Activated naive CD4-positive, alpha-beta T cell treated with anti-CD3 and anti-CD28 coated beads, Interleukin-2, amount 50 U/mL, for 72 hours (primary cell): ENCODE data around the gene BCAS3. TPM values are rescaled to one million over a fixed set of nuclear protein-coding genes. Genes with fewer than 3 reads are reported as not detected.
A peak's percentile ranks its signal among the peaks of the same experiment; 100 is the strongest.

ENCODE experiments used
- ATAC-seq, 2 donors: fragments of 150-1000 bp; cut with Tn5 transposase; 2 replicates each; pipeline ENCODE4 v1.10.0; 2021; ENCODE audit warnings: mild to moderate bottlenecking in 2 of 2, moderate library complexity in 2 of 2
- DNase-seq, 2 donors: peaks; one replicate each; pipeline ENCODE4 v3.0.0; 2021 to 2022; ENCODE audit warnings: low spot score in 2 of 2
- H3K27ac Mint-ChIP-seq, 2 donors: one replicate each; pipeline ENCODE4 v1.8.0; 2022; ENCODE audit warnings: mild to moderate bottlenecking in 2 of 2, mixed read lengths in 2 of 2
- H3K36me3 Mint-ChIP-seq, 2 donors: one replicate each; pipeline ENCODE4 v1.8.0; 2022; ENCODE audit warnings: mixed read lengths in 2 of 2
- H3K9me3 Mint-ChIP-seq, 2 donors: one replicate each; pipeline ENCODE4 v1.8.0; 2022; ENCODE audit warnings: mixed read lengths in 2 of 2
- total RNA-seq, 2 donors: library from RNA; stranded (reverse); gene quantifications; one replicate each; pipeline ENCODE4 v1.2.3, GENCODE V29; 2022

The BCAS3 gene
- total RNA-seq, 2 donors from 2014 or later, result 10.5 to 24.4 TPM

GRCh38 chr17:61335105-61335844 is 657.6 kb downstream of the BCAS3 start:
- peak in 1 of 2 donors; percentile 45 for ATAC-seq
- Mint-ChIP-seq H3K27ac (no peak overlapping the region), H3K36me3 (no peaks in the 10 kb centered on the region), H3K9me3 (no peaks in the 10 kb centered on the region)
- no peak for DNase-seq

DNA sequence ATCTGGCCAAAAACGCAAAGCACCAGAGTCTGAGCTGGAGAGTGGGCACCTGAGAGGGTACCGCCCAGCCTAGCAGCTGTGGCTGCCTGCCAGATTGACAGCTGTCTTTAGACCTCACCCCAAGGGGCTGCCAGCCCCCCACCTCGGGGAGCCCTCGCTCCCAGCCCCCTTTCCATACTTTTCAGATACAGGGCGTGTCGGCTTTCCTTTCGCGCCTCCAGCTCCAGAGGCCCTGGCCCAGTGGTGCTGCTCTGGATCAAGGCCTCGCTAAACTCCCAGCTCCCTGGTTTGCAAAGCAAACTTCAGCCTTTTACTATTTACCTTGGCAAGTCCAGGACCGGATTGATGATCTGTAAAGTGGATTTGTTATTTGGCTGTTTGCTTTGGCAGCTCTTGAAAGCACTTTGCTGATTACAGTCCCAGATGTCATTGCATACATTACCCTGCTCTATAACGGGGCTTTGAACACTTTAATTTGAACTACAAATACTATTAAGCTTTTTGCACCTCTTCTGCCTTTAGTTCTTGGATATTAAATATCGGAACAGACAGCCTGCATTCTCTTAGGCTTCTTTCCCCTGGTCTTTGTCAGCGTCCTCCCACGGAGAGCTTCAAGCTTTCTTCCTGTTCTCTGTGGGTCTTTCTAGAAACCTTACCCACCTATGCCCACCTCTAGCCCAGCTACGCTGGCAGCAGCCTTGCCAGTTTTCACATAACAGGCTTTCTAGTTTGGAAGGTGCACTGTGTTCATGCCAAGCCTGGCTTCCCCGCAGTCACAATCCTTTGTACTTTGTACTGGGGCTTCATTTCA is 658.4 kb downstream of the BCAS3 start:
- ATAC-seq, result no peak
- DNase-seq, result no peak
- no peak overlapping the region for H3K27ac Mint-ChIP-seq
- no peaks in the 10 kb centered on the region for H3K9me3 Mint-ChIP-seq
- H3K36me3 Mint-ChIP-seq, result no peaks in the 10 kb centered on the region

- no peak for DNase-seq
- H3K27ac Mint-ChIP-seq, result peak overlapping the region in 1 of 2 donors; percentile 61
- no peaks in the 10 kb centered on the region for H3K9me3 Mint-ChIP-seq
- no peaks in the 10 kb centered on the region for H3K36me3 Mint-ChIP-seq
- no peak for ATAC-seq
Measured at GRCh38 chr17:61337290-61337689, 659.6 kb downstream of the BCAS3 start.

- Mint-ChIP-seq H3K27ac (no peak overlapping the region), H3K36me3 (no peaks in the 10 kb centered on the region), H3K9me3 (no peaks in the 10 kb centered on the region)
- DNase-seq, result no peak
- ATAC-seq, result no peak
Measured at GRCh38 chr17:61338000-61338798, 660.5 kb downstream of the BCAS3 start.

DNA sequence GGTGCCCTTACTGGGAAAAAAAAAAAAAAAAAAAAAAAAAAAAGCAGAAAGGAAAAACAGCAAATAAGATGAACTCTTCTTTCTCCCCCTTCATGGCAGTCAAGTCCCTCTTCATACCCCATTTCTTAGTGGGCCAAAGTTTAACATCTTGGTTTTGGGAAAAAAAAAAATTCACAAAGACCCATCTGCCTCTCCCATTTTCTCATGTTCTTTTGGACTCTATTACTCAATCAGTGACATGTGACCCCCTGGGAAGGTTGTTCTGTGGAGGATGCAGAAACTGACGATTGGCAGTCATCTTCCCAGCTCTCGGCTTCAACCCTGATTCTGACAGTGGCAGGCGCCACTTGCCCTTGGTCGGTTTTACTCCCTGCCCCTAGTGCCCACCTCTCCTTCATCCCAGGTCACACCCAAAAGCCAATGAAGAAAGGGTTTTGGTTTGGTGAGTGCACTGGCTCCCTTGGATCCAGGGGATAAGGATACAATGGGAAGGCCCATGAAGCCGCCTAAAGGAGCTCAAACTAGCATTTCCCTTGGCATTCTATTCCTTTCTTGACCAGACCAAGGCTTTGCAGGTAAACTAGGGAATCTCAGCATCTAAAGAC is 661.3 kb downstream of the BCAS3 start:
- ATAC-seq, result no peak
- no peak for DNase-seq
- H3K27ac Mint-ChIP-seq, result peak overlapping the region in 1 of 2 donors; percentile 53
- H3K9me3 Mint-ChIP-seq, result no peaks in the 10 kb centered on the region
- H3K36me3 Mint-ChIP-seq, result no peaks in the 10 kb centered on the region

DNA sequence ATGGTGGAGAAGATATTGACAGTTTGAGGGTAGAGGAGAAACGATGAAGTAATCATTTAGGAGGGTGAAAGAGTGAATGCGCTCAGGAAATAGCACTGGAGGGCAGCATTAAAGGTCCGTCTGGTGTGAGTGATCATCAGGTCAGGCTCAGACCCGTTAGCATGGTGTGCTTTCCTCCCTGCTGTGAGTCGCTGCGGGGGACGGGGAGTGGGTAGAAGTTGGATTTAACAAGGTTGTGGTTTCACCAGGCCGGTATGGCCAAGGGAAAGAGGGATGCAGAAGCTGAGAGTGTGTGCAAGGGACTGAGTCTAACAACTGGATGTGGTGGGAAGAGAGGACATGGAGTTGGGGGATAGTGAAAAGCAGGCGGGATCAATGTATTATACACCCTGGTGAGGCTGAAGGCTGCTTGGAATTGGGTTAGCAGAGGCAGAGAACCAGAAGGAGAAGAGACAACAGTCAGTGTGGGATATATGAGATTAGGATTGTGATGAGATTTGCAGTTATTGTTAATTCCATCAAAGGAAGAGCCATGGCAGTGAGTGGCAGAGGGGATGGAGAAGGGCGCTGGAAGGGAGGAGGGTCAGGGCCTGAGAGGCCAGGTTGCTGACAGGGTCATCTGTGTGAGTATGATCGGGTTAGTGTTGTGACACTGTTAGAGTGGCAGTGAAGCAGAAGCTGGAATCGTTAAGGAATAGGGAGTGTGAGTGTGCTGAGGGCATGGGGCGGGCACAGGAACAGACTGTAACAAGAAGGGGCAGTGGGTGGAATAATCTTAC is 663.0 kb downstream of the BCAS3 start:
- Mint-ChIP-seq H3K9me3 (no peaks in the 10 kb centered on the region), H3K27ac (no peak overlapping the region), H3K36me3 (no peaks in the 10 kb centered on the region)
- DNase-seq (no peak), ATAC-seq (no peak)

DNA sequence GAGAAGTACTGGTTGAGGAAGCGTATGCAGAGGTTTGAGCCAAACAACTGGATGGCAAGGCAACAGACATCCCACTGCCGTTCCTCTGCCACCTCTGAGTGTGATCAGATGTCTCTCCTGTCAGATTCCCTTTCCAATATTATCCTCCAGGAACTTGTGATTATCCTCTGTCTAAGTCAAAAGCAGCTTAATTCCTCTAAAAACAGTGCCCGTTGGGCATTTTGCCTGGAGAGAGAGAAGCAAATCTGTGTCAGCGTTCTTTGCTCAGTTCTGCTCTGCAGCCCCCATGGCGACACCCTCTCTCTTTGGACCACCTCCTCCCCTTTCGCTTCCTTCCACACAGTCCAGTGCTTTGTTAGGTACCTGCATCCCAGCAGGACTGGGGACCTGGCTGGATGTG is 665.9 kb downstream of the BCAS3 start:
- DNase-seq, result no peak
- no peak for ATAC-seq
- Mint-ChIP-seq H3K27ac (no peak overlapping the region), H3K36me3 (no peaks in the 10 kb centered on the region), H3K9me3 (no peaks in the 10 kb centered on the region)

GRCh38 chr17:61345061-61345460 is 667.4 kb downstream of the BCAS3 start:
- Mint-ChIP-seq H3K27ac (no peak overlapping the region), H3K9me3 (no peaks in the 10 kb centered on the region), H3K36me3 (no peaks in the 10 kb centered on the region)
- DNase-seq (no peak), ATAC-seq (no peak)

DNA sequence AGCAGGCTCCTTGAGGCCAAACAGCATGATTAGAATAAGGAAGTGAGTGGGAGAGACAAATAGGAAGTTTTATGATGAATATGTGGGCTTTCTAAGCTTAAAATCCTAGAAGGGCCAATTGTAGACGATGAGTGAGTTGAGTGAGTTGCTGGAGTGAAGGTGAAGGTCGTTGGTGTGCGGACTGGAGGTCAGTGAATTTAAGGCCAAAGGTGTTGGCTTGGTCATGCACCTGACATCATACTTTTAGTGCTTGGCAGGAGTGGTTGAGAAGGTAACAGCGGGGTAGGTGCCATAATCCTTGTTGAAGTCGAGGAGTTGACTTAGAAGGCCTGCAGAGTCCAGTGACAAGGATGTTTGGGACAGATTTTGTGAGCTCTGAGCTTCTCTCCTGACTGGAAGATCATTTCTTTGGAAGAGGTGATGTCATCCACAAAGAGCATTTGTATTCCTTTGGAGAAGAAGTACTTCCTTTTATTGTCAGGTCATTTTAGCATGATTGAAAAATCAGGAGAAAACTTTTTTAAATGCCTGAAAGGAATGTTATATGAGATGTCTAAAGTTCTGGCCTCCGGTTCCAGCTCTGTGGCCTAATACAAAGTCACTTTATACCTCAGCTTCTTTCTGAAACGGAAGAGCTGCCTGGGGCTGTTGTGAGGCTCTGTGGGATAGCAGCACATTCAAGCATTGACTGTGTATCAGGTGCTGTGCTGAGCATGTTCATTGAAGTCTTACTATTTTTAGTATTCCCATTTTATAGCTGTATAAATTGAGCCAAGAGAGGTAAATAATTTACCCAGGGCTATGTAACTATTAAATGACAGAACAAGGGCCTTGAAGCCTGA is 668.4 kb downstream of the BCAS3 start:
- no peaks in the 10 kb centered on the region for H3K36me3 Mint-ChIP-seq
- H3K9me3 Mint-ChIP-seq, result no peaks in the 10 kb centered on the region
- DNase-seq (no peak), ATAC-seq (no peak)
- H3K27ac Mint-ChIP-seq, result no peak overlapping the region

DNA sequence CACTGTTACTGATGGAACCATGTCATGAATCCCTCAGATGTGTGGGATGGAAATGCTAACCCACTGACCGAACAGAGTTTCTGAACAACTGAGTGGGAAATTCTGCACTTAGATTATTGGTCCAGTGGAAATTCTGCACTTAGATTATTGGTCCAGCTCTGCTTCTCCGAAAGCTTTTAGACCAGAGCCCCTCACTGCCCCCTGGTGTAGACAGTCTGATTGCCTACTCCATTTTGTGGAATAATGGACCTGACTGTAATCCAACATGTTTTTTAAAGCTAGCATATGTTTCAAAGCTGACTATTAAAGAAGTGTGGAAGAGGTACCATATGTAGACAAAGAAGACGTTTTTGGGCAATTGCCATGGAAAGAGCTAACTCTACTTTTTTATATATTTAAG is 671.7 kb downstream of the BCAS3 start:
- no peak overlapping the region for H3K27ac Mint-ChIP-seq
- ATAC-seq (no peak), DNase-seq (no peak)
- no peaks in the 10 kb centered on the region for H3K36me3 Mint-ChIP-seq
- H3K9me3 Mint-ChIP-seq, result no peaks in the 10 kb centered on the region

DNA sequence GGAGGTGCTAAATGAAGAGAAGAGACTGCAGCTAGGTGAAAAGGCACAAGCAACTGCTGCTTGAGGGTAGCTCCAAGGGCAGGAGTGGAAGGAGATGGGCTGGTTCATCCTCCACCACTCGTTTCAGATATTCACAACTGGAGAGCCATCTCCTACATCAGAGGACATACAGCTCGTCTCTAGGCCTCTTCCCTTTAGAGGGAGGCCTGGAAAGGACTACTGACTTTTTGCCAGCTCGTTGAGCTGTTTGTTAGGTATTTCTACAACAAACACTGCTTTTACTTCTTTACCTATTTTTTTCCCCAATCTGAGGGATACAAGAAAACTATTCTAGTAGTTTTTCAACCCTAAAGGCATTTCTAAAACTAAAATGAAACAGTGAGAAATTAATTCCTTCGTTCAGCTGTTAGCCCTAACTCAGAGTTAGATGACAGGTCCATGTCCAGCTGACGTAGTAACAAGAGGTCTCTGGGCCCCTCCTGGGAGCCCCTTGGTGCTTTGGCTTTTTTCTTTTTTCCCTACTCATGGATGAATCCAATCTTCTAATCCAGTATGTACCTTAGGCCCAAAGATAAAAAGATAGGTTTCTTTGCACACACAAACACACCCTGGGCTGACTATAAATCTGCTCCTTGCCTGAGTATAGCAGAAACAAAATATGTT is 674.2 kb downstream of the BCAS3 start:
- H3K9me3 Mint-ChIP-seq, result no peaks in the 10 kb centered on the region
- no peak for ATAC-seq
- DNase-seq, result no peak
- no peaks in the 10 kb centered on the region for H3K36me3 Mint-ChIP-seq
- no peak overlapping the region for H3K27ac Mint-ChIP-seq

DNA sequence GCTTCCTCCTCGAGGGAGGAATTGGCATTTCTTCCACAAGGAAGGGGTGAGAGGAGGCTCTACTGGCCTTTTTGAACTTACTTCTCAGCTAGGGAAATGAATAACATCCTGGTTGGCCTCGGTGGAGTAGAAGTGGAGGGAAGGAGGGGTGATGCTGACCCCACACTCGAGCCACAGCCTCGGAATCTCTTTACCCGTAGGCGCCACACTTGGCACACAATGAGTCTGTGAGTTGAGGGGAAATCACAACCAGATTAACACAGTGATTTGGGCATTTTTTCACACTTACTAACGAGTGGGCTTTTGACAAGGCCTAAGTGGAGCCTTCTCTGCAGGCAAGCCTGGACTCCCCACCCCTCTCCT is 674.7 kb downstream of the BCAS3 start:
- Mint-ChIP-seq H3K9me3 (no peaks in the 10 kb centered on the region), H3K27ac (no peak overlapping the region), H3K36me3 (no peaks in the 10 kb centered on the region)
- DNase-seq (no peak), ATAC-seq (no peak)

DNA sequence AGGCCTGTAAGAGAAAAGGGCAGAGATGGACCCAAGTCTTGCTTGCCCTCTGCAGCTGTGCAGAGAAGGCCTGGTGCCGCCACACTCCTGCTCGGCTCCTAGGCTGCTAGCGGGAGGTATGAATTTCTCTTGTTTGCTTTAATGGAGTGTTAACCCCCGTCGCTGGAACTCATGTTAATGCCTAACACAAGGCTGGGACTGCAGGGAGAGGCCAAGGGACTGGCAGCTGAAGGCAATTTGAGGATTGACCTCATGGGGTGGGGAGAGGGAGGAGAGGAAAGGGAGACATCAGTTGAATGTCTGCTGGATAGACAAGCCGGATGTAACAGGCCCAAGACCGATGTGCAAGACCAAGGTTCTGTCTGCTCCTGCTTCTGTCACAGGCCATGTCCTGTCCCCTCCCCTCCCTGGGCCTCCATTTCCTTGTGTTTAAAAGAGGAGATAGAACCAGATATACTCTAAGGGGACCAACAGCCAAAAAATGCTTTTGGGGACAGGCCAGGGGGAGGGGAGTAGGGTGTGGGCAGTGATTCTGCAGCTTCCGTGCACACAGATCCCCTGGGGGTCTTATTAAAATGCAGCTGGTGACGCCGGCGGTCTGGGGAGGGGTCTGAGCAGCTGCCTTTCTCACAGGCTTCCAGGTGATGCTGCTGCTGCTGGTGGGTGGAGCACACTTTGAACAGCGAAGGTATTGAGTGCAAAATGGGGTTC is 675.3 kb downstream of the BCAS3 start:
- Mint-ChIP-seq H3K36me3 (no peaks in the 10 kb centered on the region), H3K27ac (no peak overlapping the region), H3K9me3 (no peaks in the 10 kb centered on the region)
- DNase-seq (no peak), ATAC-seq (no peak)

GRCh38 chr17:61353615-61354014 is 676.0 kb downstream of the BCAS3 start:
- Mint-ChIP-seq H3K27ac (no peak overlapping the region), H3K9me3 (no peaks in the 10 kb centered on the region), H3K36me3 (no peaks in the 10 kb centered on the region)
- ATAC-seq, result no peak
- no peak for DNase-seq
